Glutamatergic neuron (in vitro differentiated cells): ENCODE data around the gene DEDD2. TPM values are rescaled to one million over a fixed set of nuclear protein-coding genes. Genes with fewer than 3 reads are reported as not detected.

ENCODE experiments used
- DNase-seq: peaks from one replicate; pipeline ENCODE4 v3.0.0; 2022
- H3K27ac Mint-ChIP-seq: one replicate; pipeline ENCODE4 v1.8.0; 2020; ENCODE audit warnings: mild to moderate bottlenecking, mixed read lengths, inconsistent platforms; ENCODE audit not compliant: unreplicated experiment
- H3K27me3 Mint-ChIP-seq: one replicate; pipeline ENCODE4 v1.8.0; 2020; ENCODE audit warnings: mild to moderate bottlenecking, moderate library complexity, mixed read lengths, inconsistent platforms; ENCODE audit not compliant: unreplicated experiment
- H3K36me3 Mint-ChIP-seq: one replicate; pipeline ENCODE4 v1.8.0; 2020; ENCODE audit warnings: mild to moderate bottlenecking, mixed read lengths, inconsistent platforms; ENCODE audit not compliant: unreplicated experiment
- H3K4me1 Mint-ChIP-seq: one replicate; pipeline ENCODE4 v1.8.0; 2020; ENCODE audit warnings: mild to moderate bottlenecking, low read depth, mixed read lengths, inconsistent platforms; ENCODE audit not compliant: unreplicated experiment
- H3K4me3 Mint-ChIP-seq: one replicate; pipeline ENCODE4 v1.8.0; 2020; ENCODE audit warnings: mild to moderate bottlenecking, mixed read lengths, inconsistent platforms; ENCODE audit not compliant: unreplicated experiment
- H3K9me3 Mint-ChIP-seq: one replicate; pipeline ENCODE4 v1.8.0; 2020; ENCODE audit warnings: mild to moderate bottlenecking, moderate library complexity, mixed read lengths, inconsistent platforms; ENCODE audit not compliant: unreplicated experiment
- CTCF ChIP-seq: fragments of 200-600 bp; sonication (generic); IDR thresholded peaks from one replicate; pipeline ENCODE4 v1.5.0; 2021; ENCODE audit not compliant: partially characterized antibody, unreplicated experiment
- total RNA-seq: library from RNA; stranded (reverse); fragmentation: NEBNext Ultra II Directional; extraction: Animal tissue kit (Norgen Biotek cat#: 25700); gene quantifications from one replicate; pipeline ENCODE4 v1.2.1, GENCODE V29; 2021; ENCODE audit not compliant: unreplicated experiment

Gene DEDD2
- total RNA-seq, 1 donor from 2014 or later = 30.7 TPM

- no peaks in the 10 kb centered on the region for H3K36me3 Mint-ChIP-seq
- peak overlapping the region; percentile 100 for H3K27ac Mint-ChIP-seq
- peaks cover 48% of the 10 kb centered on the region for H3K4me1 Mint-ChIP-seq
- DNase-seq = no peak
- H3K27me3 Mint-ChIP-seq = peaks cover 28% of the 10 kb centered on the region
- peak overlapping the region; percentile 100 for H3K4me3 Mint-ChIP-seq
- peaks cover 31% of the 10 kb centered on the region for H3K9me3 Mint-ChIP-seq
- no peak for TF ChIP-seq CTCF
Measured at GRCh38 chr19:42175952-42176648, 41.4 kb downstream of the DEDD2 start.

- Mint-ChIP-seq H3K4me1 (peaks cover 55% of the 10 kb centered on the region), H3K27me3 (peaks cover 31% of the 10 kb centered on the region), H3K9me3 (peaks cover 38% of the 10 kb centered on the region), H3K27ac (peak overlapping the region; percentile 100), H3K4me3 (peak overlapping the region; percentile 100), H3K36me3 (no peaks in the 10 kb centered on the region)
- DNase-seq = no peak
- TF ChIP-seq CTCF = no peak
Measured at GRCh38 chr19:42174958-42175734, 42.3 kb downstream of the DEDD2 start.

GRCh38 chr19:42174188-42174587 lies 43.3 kb downstream of the DEDD2 start:
- Mint-ChIP-seq H3K9me3 (peaks cover 41% of the 10 kb centered on the region), H3K4me3 (peak overlapping the region; percentile 100), H3K27ac (peak overlapping the region; percentile 100), H3K27me3 (peaks cover 24% of the 10 kb centered on the region), H3K4me1 (peaks cover 57% of the 10 kb centered on the region), H3K36me3 (no peaks in the 10 kb centered on the region)
- TF ChIP-seq CTCF = no peak
- no peak for DNase-seq

- H3K27ac Mint-ChIP-seq = peak overlapping the region; percentile 100
- H3K9me3 Mint-ChIP-seq = peaks cover 41% of the 10 kb centered on the region
- peaks cover 24% of the 10 kb centered on the region for H3K27me3 Mint-ChIP-seq
- no peak for DNase-seq
- peak overlapping the region; percentile 100 for H3K4me3 Mint-ChIP-seq
- H3K36me3 Mint-ChIP-seq = no peaks in the 10 kb centered on the region
- TF ChIP-seq CTCF = no peak
- peaks cover 61% of the 10 kb centered on the region for H3K4me1 Mint-ChIP-seq
Measured at GRCh38 chr19:42173695-42174094, 43.8 kb downstream of the DEDD2 start.

- Mint-ChIP-seq H3K9me3 (peaks cover 45% of the 10 kb centered on the region), H3K27ac (peak overlapping the region; percentile 95), H3K4me3 (peak overlapping the region; percentile 100), H3K36me3 (no peaks in the 10 kb centered on the region), H3K4me1 (peaks cover 67% of the 10 kb centered on the region), H3K27me3 (peaks cover 28% of the 10 kb centered on the region)
- no peak for TF ChIP-seq CTCF
- no peak for DNase-seq
Measured at GRCh38 chr19:42172261-42172660, 45.2 kb downstream of the DEDD2 start.
